DND-41 (cell line): Measurements from ENCODE around the gene TMEM255B.

Experiments used
- CTCF ChIP-seq: IDR thresholded peaks from 2 replicates; pipeline ENCODE4 v1.5.1; 2012; ENCODE audit warnings: borderline replicate concordance, low read length, moderate library complexity, mild to moderate bottlenecking; ENCODE audit not compliant: poor library complexity, severe bottlenecking; ENCODE audit errors: extremely low read depth
- EZH2 ChIP-seq: IDR thresholded peaks from 3 replicates; pipeline ENCODE4 v1.6.1; 2012; ENCODE audit warnings: borderline replicate concordance, low read depth, mild to moderate bottlenecking, moderate library complexity, low read length, inconsistent platforms; ENCODE audit not compliant: severe bottlenecking

GRCh38 chr13:113791226-113791625, 32.2 kb downstream of the TMEM255B start:
- TF ChIP-seq CTCF = no peak
- TF ChIP-seq EZH2 = no peak
